ENCODE data around the gene DDIAS. TPM values are rescaled to one million over a fixed set of nuclear protein-coding genes. Genes with fewer than 3 reads are reported as not detected.

DDIAS gene
- total RNA-seq, 2 donors from 2014 or later, result 1.3 to 6.5 TPM

GRCh38 chr11:82872377-82873150, 29.0 kb upstream of the DDIAS start:
- TF ChIP-seq POLR2A (IDR thresholded peaks at IDR 0.05) (no peak), POLR2AphosphoS5 (IDR thresholded peaks at IDR 0.05) (no peak), CTCF (IDR thresholded peaks at IDR 0.05) (no peak)
- no peaks in the 10 kb centered on the region for H3K9me3 ChIP-seq
- no peaks in the 10 kb centered on the region for H3K27me3 ChIP-seq (replicated peaks; ENCODE audit: insufficient read depth)
- H3K4me3 ChIP-seq, result no peak overlapping the region
- WGBS, result 77% methylated on average over 7 of the region's 7 CpGs
- H3K27ac ChIP-seq, result no peak overlapping the region
- intact Hi-C loops (cut with DNase I), result no loop called here
- DNase-seq (ENCODE audit: low spot score), result no peak
- no peaks in the 10 kb centered on the region for H3K36me3 ChIP-seq
- no peaks in the 10 kb centered on the region for H3K4me1 ChIP-seq (replicated peaks)

DNA sequence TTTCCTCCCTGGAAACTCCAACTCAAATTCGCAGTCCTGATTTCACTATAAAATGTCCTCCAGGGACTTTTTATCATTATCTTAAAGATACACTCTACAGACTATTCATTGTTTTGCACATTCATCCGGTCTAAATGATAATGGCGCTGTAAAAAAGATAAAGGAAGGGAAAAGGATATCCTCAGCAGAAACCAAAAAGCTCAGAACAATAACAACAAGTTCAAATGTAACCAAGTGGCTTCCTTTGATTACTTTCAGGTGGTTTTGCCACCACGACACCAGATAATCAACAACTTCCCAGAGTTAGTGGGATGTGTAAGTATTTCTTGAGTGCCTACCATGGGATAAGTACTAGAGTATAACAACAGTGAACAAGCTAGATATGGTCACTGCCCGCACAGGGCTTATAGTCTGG, 27.6 kb upstream of the DDIAS start:
- TF ChIP-seq POLR2AphosphoS5 (IDR thresholded peaks at IDR 0.05), result no peak
- no peak for TF ChIP-seq CTCF (IDR thresholded peaks at IDR 0.05)
- no peak for TF ChIP-seq POLR2A (IDR thresholded peaks at IDR 0.05)
- Histone ChIP-seq H3K4me1 (replicated peaks) (no peaks in the 10 kb centered on the region), H3K9me3 (no peaks in the 10 kb centered on the region), H3K36me3 (no peaks in the 10 kb centered on the region), H3K27ac (no peak overlapping the region), H3K27me3 (replicated peaks; ENCODE audit: insufficient read depth) (no peaks in the 10 kb centered on the region), H3K4me3 (no peak overlapping the region)
- intact Hi-C loops (cut with DNase I), result no loop called here
- 76% methylated on average over 5 of the region's 5 CpGs for WGBS
- DNase-seq (ENCODE audit: low spot score), result no peak

- DNase-seq (ENCODE audit: low spot score), result no peak
- H3K27me3 ChIP-seq (replicated peaks; ENCODE audit: insufficient read depth), result no peaks in the 10 kb centered on the region
- TF ChIP-seq CTCF (IDR thresholded peaks at IDR 0.05) (no peak), POLR2AphosphoS5 (IDR thresholded peaks at IDR 0.05) (no peak), POLR2A (IDR thresholded peaks at IDR 0.05) (no peak)
- no peaks in the 10 kb centered on the region for H3K4me1 ChIP-seq (replicated peaks)
- no peak overlapping the region for H3K27ac ChIP-seq
- intact Hi-C loops (cut with DNase I), result no loop called here
- 78% methylated on average over 4 of the region's 4 CpGs for WGBS
- H3K36me3 ChIP-seq, result no peaks in the 10 kb centered on the region
- H3K4me3 ChIP-seq, result no peak overlapping the region
- no peaks in the 10 kb centered on the region for H3K9me3 ChIP-seq
These were observed 26.7 kb upstream of the DDIAS start for GRCh38 chr11:82874646-82875523.

DNA sequence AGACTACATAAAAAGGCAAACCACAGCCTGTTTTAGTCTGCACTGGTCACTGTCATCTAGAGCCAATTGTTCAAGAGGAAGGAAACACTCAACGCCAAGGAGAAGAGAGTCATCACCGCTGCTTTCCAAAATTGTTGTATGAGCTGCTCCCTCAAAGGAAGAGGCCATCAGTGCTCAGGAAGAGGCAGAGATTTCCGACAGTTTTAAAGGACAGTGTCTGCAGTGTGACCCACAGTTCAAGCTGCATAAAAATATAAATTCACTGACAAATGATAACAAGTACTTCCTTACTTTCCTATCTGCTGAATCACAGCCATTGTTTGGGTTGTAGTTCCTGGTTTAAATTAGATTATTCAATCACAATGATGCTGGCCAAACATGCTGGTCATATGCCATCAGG, 17.7 kb upstream of the DDIAS start:
- WGBS, result 85% methylated on average over 3 of the region's 3 CpGs
- no peak for TF ChIP-seq POLR2A (IDR thresholded peaks at IDR 0.05)
- TF ChIP-seq POLR2AphosphoS5 (IDR thresholded peaks at IDR 0.05), result no peak
- no peak for TF ChIP-seq CTCF (IDR thresholded peaks at IDR 0.05)
- no peak for DNase-seq (ENCODE audit: low spot score)
- no peaks in the 10 kb centered on the region for H3K36me3 ChIP-seq
- H3K27me3 ChIP-seq (replicated peaks; ENCODE audit: insufficient read depth), result no peaks in the 10 kb centered on the region
- no peaks in the 10 kb centered on the region for H3K9me3 ChIP-seq
- no peak overlapping the region for H3K27ac ChIP-seq
- H3K4me3 ChIP-seq, result no peak overlapping the region
- intact Hi-C loops (cut with DNase I), result no loop called here
- H3K4me1 ChIP-seq (replicated peaks), result no peaks in the 10 kb centered on the region

Measured in prostate gland (tissue), 2 donors.